Activated naive CD4-positive, alpha-beta T cell treated with anti-CD3 and anti-CD28 coated beads for 36 hours (primary cell): ENCODE results near the gene DTX4. TPM values are rescaled to one million over a fixed set of nuclear protein-coding genes. Genes with fewer than 3 reads are reported as not detected.
A peak's percentile ranks its signal among the peaks of the same experiment; 100 is the strongest.

Source experiments
- CTCF ChIA-PET: fragments of 350-600 bp; sonication (Branson Sonifier 250); formaldehyde crosslinking; loops from one replicate; lab custom pipeline; 2021; ENCODE audit warnings: antibody characterized with exemption; lab: Charles Lee
- DNase-seq: peaks from one replicate; pipeline ENCODE4 v3.0.0-alpha.2; 2020
- H3K27ac Mint-ChIP-seq: one replicate; pipeline ENCODE4 v1.8.0; 2021; ENCODE audit warnings: mild to moderate bottlenecking, mixed read lengths
- H3K27me3 Mint-ChIP-seq: one replicate; pipeline ENCODE4 v1.8.0; 2021; ENCODE audit warnings: low read depth, mixed read lengths
- H3K36me3 Mint-ChIP-seq: one replicate; pipeline ENCODE4 v1.8.0; 2021; ENCODE audit warnings: low read depth, mixed read lengths
- H3K4me1 Mint-ChIP-seq: one replicate; pipeline ENCODE4 v1.8.0; 2021; ENCODE audit warnings: low read depth, mixed read lengths
- H3K4me3 Mint-ChIP-seq: one replicate; pipeline ENCODE4 v1.8.0; 2021; ENCODE audit warnings: mild to moderate bottlenecking, moderate library complexity, mixed read lengths
- H3K9me3 Mint-ChIP-seq: one replicate; pipeline ENCODE4 v1.8.0; 2021; ENCODE audit warnings: mixed read lengths
- intact Hi-C: fragments of 100-400 bp; cut with micrococcal nuclease; formaldehyde crosslinking; loops from one replicate; pipeline ENCODE4 v1.15.1; 2023
- total RNA-seq, 2 experiments: library from RNA; stranded (reverse); gene quantifications; one replicate each; pipeline ENCODE4 v1.2.3, GENCODE V29; 2021

DTX4 gene
- total RNA-seq, 2 experiments from 2014 or later: 0.07 to 0.14 TPM

DNA sequence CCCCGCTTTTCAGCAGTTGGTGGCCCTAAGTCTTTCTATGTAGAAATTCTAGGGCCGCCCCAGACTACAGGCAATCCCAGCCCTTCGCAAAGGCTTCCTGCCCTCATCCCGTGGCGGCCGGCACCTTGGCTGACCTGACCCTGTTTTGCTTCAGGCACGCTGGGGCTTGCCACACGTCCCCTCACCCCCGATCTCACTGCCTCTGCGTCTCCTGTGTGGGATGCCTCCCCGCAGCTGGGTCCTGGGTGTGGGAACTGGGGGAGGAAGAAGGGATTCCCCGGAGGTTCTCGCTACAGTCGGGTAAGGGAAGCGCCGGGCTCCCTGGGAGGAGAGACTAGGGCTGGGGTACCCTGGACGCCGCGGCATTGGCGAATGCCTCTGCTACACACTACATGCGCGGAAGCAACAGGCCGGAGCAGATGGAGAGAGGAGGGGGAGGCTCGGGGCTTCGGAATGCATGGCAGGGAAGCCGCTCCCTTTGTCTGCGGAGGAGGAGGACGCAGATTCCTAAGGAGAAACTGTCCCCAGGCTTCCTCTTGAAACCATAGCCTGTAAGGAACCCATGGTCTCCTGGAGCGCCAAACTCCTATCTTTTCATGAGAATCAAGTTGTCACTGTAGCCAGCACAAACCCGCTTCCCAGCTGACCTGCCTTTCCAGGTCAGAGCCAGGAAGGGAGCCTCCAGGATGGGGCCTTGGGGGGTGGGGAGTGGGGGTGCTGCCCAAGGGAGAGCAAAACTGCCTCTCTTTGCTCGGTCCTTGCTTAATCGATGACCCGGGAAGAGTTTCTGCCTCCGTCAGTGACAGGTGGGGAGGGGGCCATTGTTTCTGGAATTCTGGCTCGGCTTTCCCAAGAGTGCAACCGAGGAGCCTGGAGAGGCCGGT, 1.4 kb downstream of the DTX4 start:
- Mint-ChIP-seq H3K4me3 (peak overlapping the region; percentile 68), H3K27ac (no peak overlapping the region), H3K36me3 (no peaks in the 10 kb centered on the region), H3K9me3 (no peaks in the 10 kb centered on the region), H3K4me1 (peaks cover 13% of the 10 kb centered on the region), H3K27me3 (peaks cover 18% of the 10 kb centered on the region)
- peak; percentile 14 for DNase-seq
- intact Hi-C loops: no loop called here
- CTCF ChIA-PET: interaction anchor here (0.9 to 5.0 kb wide), 9 partner anchors 13 to 256 kb away, joined by 3 to 47 read pairs (median 8); no protein-coding TSS in a partner anchor

DNA sequence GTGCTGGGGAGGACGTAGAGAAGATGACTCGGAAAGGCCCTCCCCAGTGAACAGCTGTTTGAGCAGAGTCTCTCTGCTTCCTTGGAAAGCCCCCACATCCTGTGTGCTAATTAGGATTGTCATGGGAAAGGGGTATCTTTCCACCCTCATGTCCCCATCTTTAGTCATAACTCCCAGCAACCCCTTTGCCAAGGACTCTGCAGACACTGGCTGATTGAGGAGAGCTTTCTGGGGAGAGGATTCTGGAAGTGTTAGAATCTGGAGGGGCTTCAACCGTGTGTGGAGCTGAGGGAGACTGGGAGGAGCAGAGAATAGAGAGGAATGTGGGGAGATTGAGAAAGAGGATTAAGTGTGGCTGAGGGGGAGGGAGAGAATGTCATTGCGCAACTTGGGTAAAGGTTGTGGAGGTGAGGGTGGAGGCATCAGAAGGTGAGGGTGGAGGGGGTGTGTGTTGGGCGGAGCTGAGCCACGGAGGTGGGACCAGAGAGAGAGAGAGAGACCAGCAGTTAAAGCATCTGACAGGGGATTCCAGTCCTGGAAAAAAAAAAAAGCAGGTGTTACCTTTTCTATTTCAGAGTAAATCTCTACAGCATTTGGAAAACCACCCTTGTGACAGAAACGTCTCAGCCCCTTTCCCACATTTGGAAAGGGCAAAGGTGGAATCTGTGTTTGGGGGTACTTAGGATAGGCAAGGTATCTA, 2.2 kb downstream of the DTX4 start:
- Mint-ChIP-seq H3K9me3 (no peaks in the 10 kb centered on the region), H3K4me1 (peaks cover 13% of the 10 kb centered on the region), H3K27ac (no peak overlapping the region), H3K27me3 (peaks cover 18% of the 10 kb centered on the region), H3K4me3 (no peak overlapping the region), H3K36me3 (no peaks in the 10 kb centered on the region)
- intact Hi-C loops: no loop called here
- DNase-seq: no peak
- CTCF ChIA-PET: interaction anchor here (0.8 to 5.0 kb wide), 5 partner anchors 12 to 257 kb away, joined by 3 to 29 read pairs (median 3); no protein-coding TSS in a partner anchor

DNA sequence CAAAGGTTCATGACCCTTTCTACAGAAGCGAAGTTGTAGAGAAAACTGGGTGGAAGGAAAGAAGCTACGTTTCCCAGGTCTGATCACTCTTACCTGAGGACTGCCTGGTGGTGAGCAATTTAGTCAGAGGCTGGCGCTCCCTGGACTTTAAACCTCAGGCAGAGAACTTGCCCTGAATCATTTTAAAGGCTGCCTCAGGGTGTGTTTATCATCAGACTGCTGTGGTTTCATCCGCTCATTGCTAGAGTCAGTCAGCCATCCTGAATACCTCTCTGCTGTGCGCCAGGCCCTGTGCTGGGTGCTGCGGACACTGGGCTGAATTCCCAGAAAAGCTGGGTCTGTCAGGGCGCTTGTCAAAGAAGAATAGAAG, 2.7 kb downstream of the DTX4 start:
- Mint-ChIP-seq H3K9me3 (peaks cover 4% of the 10 kb centered on the region), H3K27ac (no peak overlapping the region), H3K36me3 (no peaks in the 10 kb centered on the region), H3K27me3 (peaks cover 18% of the 10 kb centered on the region), H3K4me1 (peaks cover 13% of the 10 kb centered on the region), H3K4me3 (no peak overlapping the region)
- CTCF ChIA-PET: interaction anchor here (0.8 to 5.0 kb wide), 6 partner anchors 12 to 256 kb away, joined by 3 to 29 read pairs (median 4); no protein-coding TSS in a partner anchor
- intact Hi-C loops: no loop called here
- DNase-seq: peak; percentile 38

DNA sequence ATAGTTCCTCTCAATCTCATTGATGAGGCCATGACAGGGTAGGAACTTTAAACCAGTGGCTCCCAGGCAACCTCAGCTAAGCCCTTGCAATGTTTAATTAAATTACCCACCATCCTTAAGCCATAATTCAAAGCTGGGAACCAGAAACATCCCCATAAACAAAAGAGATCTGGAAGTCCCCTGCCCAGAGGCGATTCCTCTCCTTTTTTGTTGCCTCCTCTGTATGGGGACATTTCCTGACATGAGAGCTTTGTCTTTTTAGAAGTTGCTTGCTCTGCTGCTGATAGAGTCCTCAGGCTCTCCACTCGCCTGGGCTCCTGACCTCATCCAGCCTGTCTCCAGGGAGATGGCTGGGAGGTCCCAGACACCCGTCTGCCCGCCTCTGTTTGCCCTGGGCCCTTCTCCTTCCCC, 3.2 kb downstream of the DTX4 start:
- intact Hi-C loops: no loop called here
- CTCF ChIA-PET: interaction anchor here (0.7 to 5.0 kb wide), 7 partner anchors 11 to 327 kb away, joined by 3 to 29 read pairs (median 4); no protein-coding TSS in a partner anchor
- H3K27ac Mint-ChIP-seq: no peak overlapping the region

DNA sequence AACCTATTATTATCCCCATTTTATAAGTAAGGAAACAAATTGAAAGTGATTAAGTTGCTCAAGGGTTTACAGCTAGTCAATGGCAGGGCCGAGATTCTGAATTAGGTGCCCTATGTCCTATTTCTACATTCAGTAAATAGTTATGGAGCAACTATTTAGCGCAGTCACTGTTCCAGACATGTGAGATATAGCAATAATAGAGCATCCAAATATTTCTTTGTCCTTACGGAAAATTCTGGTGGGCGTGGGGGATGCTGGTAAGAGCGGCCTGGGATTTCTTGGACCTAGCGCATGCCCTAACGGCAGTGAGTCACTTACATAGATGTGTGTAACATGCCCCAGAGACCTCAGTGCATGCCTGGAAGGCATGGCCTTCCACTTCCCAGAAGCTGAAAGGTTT, 4.4 kb downstream of the DTX4 start:
- Mint-ChIP-seq H3K36me3 (no peaks in the 10 kb centered on the region), H3K4me3 (no peak overlapping the region), H3K27me3 (peaks cover 18% of the 10 kb centered on the region), H3K4me1 (peaks cover 13% of the 10 kb centered on the region), H3K27ac (no peak overlapping the region), H3K9me3 (peaks cover 6% of the 10 kb centered on the region)
- CTCF ChIA-PET: interaction anchor here (5.0 kb wide), 1 partner anchor 10 kb away, joined by 29 read pairs; no protein-coding TSS in a partner anchor
- DNase-seq: no peak
- intact Hi-C loops: no loop called here

More for the DNA sequence above, 3.2 kb downstream of the DTX4 start:
- H3K36me3 Mint-ChIP-seq: no peaks in the 10 kb centered on the region
- peaks cover 6% of the 10 kb centered on the region for H3K9me3 Mint-ChIP-seq
- peaks cover 13% of the 10 kb centered on the region for H3K4me1 Mint-ChIP-seq
- DNase-seq: no peak
- peaks cover 18% of the 10 kb centered on the region for H3K27me3 Mint-ChIP-seq
- no peak overlapping the region for H3K4me3 Mint-ChIP-seq

DNA sequence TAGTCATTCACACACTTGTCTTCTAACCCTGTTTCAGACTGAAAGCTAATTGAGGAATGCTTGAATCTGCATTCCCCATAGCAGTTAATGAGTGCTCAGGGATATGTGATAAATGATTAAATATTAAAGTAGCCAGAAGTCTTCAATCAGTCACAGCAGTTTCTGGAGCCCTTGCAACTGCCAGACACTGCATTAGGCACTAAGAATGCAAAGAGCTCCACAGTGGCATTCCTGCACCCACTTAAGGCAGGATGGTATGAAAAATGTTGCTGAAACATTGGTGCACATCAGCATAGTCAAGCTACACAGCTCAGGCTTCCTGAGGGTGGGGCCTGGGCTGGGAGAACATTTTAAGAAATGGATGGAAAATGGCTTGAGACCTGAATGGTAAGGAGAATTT, 6.5 kb downstream of the DTX4 start:
- no peak overlapping the region for H3K4me3 Mint-ChIP-seq
- peaks cover 6% of the 10 kb centered on the region for H3K9me3 Mint-ChIP-seq
- CTCF ChIA-PET: interaction anchor here (1.4 to 5.0 kb wide), 2 partner anchors 8 to 28 kb away, joined by 3 to 29 read pairs; no protein-coding TSS in a partner anchor
- DNase-seq: no peak
- H3K27ac Mint-ChIP-seq: no peak overlapping the region
- H3K4me1 Mint-ChIP-seq: peaks cover 6% of the 10 kb centered on the region
- intact Hi-C loops: no loop called here
- H3K36me3 Mint-ChIP-seq: no peaks in the 10 kb centered on the region
- H3K27me3 Mint-ChIP-seq: peaks cover 10% of the 10 kb centered on the region

DNA sequence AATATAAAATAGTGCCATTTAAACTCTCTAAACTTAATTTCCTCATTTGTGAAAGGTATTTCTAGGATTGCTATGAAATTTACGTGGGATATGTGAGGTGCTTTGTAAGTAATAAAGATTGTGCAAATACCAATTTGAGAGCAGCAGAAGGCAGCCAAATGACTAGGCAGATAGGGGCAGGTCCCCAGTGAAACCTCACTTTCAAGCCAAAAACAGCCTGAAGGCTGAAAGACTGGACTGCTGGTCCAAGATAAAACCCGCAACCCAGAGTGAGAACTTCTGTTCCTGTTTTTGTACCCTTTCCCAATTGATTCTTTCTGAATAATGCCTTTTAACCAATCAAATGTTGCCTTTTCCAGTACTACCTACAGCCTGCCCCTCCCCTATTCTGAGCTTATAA, 7.2 kb downstream of the DTX4 start:
- H3K36me3 Mint-ChIP-seq: no peaks in the 10 kb centered on the region
- DNase-seq: no peak
- H3K4me1 Mint-ChIP-seq: peaks cover 1% of the 10 kb centered on the region
- H3K4me3 Mint-ChIP-seq: no peak overlapping the region
- H3K27ac Mint-ChIP-seq: no peak overlapping the region
- CTCF ChIA-PET: interaction anchor here (2.6 kb wide), 1 partner anchor 7 kb away, joined by 17 read pairs; the partner anchor contains the start of gene DTX4
- intact Hi-C loops: no loop called here
- H3K9me3 Mint-ChIP-seq: peaks cover 6% of the 10 kb centered on the region
- H3K27me3 Mint-ChIP-seq: peaks cover 6% of the 10 kb centered on the region

DNA sequence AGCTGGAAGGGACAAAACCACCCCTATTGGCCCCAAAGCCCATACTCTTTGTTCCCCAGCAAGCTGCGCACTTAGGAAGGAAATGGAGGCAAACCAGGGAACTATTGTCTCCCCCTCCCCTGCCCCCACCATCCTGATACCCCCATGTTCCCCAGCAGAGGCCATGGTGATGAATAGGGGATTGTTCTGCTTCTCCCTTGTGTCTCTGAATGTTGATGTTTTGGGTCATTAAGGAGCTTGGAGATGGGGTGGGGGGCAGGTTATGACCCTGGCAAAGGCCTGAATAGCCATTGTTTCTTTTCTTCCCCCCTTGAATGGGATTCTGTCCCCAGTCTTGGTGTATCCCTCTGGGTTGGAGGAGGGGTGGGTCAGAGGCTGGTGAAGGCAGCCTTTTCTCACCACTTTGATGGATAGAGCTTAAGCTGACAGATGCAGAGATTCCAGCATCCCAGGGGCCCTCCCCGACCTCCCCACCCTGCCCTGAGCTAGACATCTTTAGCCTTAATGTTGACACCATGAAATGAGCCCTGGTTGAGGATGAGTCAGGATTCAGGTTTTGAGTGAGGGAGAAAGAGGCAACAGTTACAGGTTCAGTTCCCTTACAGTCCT, 8.3 kb downstream of the DTX4 start:
- no peak for DNase-seq
- no peaks in the 10 kb centered on the region for H3K36me3 Mint-ChIP-seq
- H3K27me3 Mint-ChIP-seq: peaks cover 2% of the 10 kb centered on the region
- no peaks in the 10 kb centered on the region for H3K4me1 Mint-ChIP-seq
- H3K9me3 Mint-ChIP-seq: peaks cover 6% of the 10 kb centered on the region
- intact Hi-C loops: no loop called here
- H3K27ac Mint-ChIP-seq: no peak overlapping the region
- H3K4me3 Mint-ChIP-seq: no peak overlapping the region
- CTCF ChIA-PET: interaction anchor here (0.6 to 2.6 kb wide), 9 partner anchors 8 to 612 kb away, joined by 3 to 17 read pairs (median 5); partner anchors contain the start of gene DTX4

DNA sequence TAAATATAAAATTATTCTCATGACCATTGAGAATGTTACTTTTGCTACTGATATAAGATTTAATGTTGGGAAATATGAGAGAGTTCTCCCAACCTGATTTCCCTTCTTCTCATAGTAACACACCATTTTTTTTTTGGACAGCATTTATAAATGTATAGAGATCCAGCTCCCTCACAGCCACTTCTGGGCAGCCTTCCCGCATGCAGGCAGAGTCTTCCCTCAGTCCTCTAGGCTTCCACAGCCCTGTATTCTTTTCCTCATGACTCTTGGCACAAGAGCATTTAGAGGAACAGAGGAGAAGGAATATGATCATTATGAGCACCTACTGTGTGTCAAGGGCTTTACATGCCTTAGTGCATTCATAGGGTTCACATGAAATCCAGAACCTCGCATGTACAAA, 9.0 kb downstream of the DTX4 start:
- Mint-ChIP-seq H3K36me3 (no peaks in the 10 kb centered on the region), H3K4me3 (no peak overlapping the region), H3K9me3 (peaks cover 6% of the 10 kb centered on the region), H3K4me1 (no peaks in the 10 kb centered on the region), H3K27me3 (peaks cover 2% of the 10 kb centered on the region), H3K27ac (no peak overlapping the region)
- CTCF ChIA-PET: interaction anchor here (0.6 to 2.6 kb wide), 8 partner anchors 9 to 613 kb away, joined by 3 to 17 read pairs (median 4); partner anchors contain the start of gene DTX4
- intact Hi-C loops: no loop called here
- DNase-seq: no peak

DNA sequence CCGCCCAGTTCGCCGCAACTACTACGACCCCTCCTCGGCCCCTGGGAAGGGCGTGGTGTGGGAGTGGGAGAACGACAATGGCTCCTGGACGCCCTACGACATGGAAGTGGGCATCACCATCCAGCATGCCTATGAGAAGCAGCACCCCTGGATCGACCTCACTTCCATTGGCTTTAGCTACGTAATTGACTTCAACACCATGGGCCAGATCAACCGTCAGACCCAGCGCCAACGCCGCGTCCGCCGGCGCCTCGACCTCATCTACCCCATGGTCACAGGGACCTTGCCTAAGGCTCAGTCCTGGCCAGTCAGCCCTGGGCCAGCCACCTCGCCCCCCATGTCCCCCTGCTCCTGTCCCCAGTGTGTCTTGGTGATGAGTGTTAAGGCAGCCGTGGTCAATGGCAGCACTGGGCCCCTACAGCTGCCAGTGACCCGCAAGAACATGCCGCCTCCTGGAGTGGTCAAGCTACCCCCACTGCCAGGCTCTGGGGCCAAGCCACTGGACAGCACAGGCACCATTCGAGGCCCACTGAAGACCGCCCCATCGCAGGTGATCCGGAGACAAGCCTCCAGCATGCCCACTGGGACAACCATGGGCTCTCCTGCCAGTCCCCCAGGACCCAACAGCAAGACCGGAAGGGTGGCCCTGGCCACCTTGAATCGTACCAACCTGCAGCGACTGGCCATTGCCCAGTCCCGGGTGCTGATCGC, 10.0 kb downstream of the DTX4 start:
- CTCF ChIA-PET: interaction anchor here (2.4 to 2.6 kb wide), 2 partner anchors 10 kb away, joined by 9 to 17 read pairs; partner anchors contain the start of gene DTX4
- H3K36me3 Mint-ChIP-seq: no peaks in the 10 kb centered on the region
- H3K9me3 Mint-ChIP-seq: peaks cover 6% of the 10 kb centered on the region
- no peak for DNase-seq
- intact Hi-C loops: no loop called here
- peaks cover 2% of the 10 kb centered on the region for H3K27me3 Mint-ChIP-seq
- no peaks in the 10 kb centered on the region for H3K4me1 Mint-ChIP-seq
- no peak overlapping the region for H3K27ac Mint-ChIP-seq
- no peak overlapping the region for H3K4me3 Mint-ChIP-seq

DNA sequence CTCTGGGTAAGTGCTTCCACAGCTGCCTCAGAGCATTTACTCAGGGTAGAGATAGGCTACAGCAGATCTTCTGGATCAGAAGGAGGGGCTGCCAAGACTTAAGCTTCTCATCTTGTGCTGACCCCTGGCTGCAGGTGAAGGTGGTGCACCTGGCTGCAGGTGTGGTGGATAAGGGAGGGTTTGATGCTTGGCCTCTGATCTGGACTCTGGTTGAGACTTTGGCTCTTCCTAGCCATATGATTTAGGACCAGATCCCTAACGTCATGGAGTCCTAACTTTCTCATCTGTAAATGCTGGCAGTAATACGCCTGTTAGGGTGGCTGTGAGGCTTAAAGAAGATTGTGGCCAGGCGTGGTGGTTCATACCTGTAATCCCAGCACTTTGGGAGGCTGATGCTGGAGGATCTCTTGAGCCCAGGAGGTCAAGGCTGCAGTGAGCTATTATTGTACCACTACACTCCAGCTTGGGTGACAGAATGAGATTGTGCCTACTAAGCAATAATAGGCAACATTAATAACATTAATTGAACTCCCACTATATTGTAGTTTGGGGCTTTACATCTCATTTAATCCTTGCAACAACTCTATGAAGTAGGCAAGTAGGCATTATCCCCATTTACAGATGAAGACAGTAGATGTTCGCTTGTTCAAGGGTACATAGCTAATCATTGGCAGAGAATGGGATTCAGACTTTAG, 10.7 kb downstream of the DTX4 start:
- H3K36me3 Mint-ChIP-seq: no peaks in the 10 kb centered on the region
- intact Hi-C loops: no loop called here
- DNase-seq: peak; percentile 32
- no peaks in the 10 kb centered on the region for H3K27me3 Mint-ChIP-seq
- H3K9me3 Mint-ChIP-seq: peaks cover 6% of the 10 kb centered on the region
- CTCF ChIA-PET: interaction anchor here (0.7 to 2.4 kb wide), 2 partner anchors 11 to 32 kb away, joined by 4 to 9 read pairs; partner anchors contain the start of gene DTX4
- no peak overlapping the region for H3K4me3 Mint-ChIP-seq
- no peaks in the 10 kb centered on the region for H3K4me1 Mint-ChIP-seq
- H3K27ac Mint-ChIP-seq: no peak overlapping the region
